HepG2 (cell line): ENCODE measurements around the gene GRIK4. TPM values are rescaled to one million over a fixed set of nuclear protein-coding genes. Genes with fewer than 3 reads are reported as not detected.

Experiments used
- ATF7 ChIP-seq, 2 experiments: fragments of 450-650 bp in 1 of 2; sonication (generic) in 1 of 2; formaldehyde crosslinking in 1 of 2; IDR thresholded peaks; 2 replicates each; pipeline versions ENCODE4 v1.4.0 to v1.6.1; 2016 to 2020; ENCODE audit warnings: antibody characterized with exemption in 1 of 2, mild to moderate bottlenecking in 1 of 2, missing genetic modification reagents in 1 of 2
- MAFF ChIP-seq: IDR thresholded peaks from 2 replicates; pipeline ENCODE4 v1.6.1; 2011; ENCODE audit warnings: low read depth, low read length, improper control_type of control experiment
- MTA3 ChIP-seq: sonication (generic); formaldehyde crosslinking; IDR thresholded peaks from 2 replicates; pipeline ENCODE4 v1.4.0; 2020; ENCODE audit warnings: missing genetic modification reagents
- NPAS2 ChIP-seq: sonication (generic); formaldehyde crosslinking; IDR thresholded peaks from 2 replicates; pipeline ENCODE4 v1.8.0; 2022; ENCODE audit warnings: mild to moderate bottlenecking, missing genetic modification reagents, borderline replicate concordance
- RXRA ChIP-seq: sonication (generic); formaldehyde crosslinking; IDR thresholded peaks from 2 replicates; pipeline ENCODE4 v1.5.1; 2020; ENCODE audit warnings: missing genetic modification reagents
- SMYD3 ChIP-seq: sonication (generic); formaldehyde crosslinking; IDR thresholded peaks from 2 replicates; pipeline ENCODE4 v1.8.1; 2023; ENCODE audit warnings: mild to moderate bottlenecking, missing genetic modification reagents
- SNRNP70 ChIP-seq: fragments of 200-400 bp; formaldehyde crosslinking; IDR thresholded peaks from 2 replicates; pipeline ENCODE4 v1.6.1; 2017; ENCODE audit warnings: mild to moderate bottlenecking, low read depth, low read length, moderate library complexity
- SSRP1 ChIP-seq: IDR thresholded peaks from 2 replicates; pipeline ENCODE4 v1.6.1; 2016; ENCODE audit warnings: control low read depth
- ZBTB49 ChIP-seq: sonication (generic); formaldehyde crosslinking; IDR thresholded peaks from 2 replicates; pipeline ENCODE4 v1.4.0; 2020; ENCODE audit warnings: missing genetic modification reagents, borderline replicate concordance
- ZNF225 ChIP-seq: sonication (generic); formaldehyde crosslinking; IDR thresholded peaks from 2 replicates; pipeline ENCODE4 v1.4.0; 2020; ENCODE audit warnings: mild to moderate bottlenecking, missing genetic modification reagents
- ZNF337 ChIP-seq: sonication (generic); formaldehyde crosslinking; IDR thresholded peaks from 2 replicates; pipeline ENCODE4 v1.5.1; 2020; ENCODE audit warnings: missing genetic modification reagents, low read depth, mild to moderate bottlenecking, borderline replicate concordance
- ZNF570 ChIP-seq: sonication (generic); formaldehyde crosslinking; IDR thresholded peaks from 2 replicates; pipeline ENCODE4 v1.4.0; 2020; ENCODE audit warnings: mild to moderate bottlenecking, missing genetic modification reagents, borderline replicate concordance
- ZNF75D ChIP-seq: sonication (generic); formaldehyde crosslinking; IDR thresholded peaks from 2 replicates; pipeline ENCODE4 v1.8.1; 2023; ENCODE audit warnings: missing genetic modification reagents, mild to moderate bottlenecking, borderline replicate concordance
- ZNF766 ChIP-seq: sonication (generic); formaldehyde crosslinking; IDR thresholded peaks from 2 replicates; pipeline ENCODE4 v1.5.0; 2020; ENCODE audit warnings: missing genetic modification reagents, borderline replicate concordance
- polyA plus RNA-seq, 8 experiments: library from polyadenylated mRNA; depleted of rRNA in 3 of 8; stranded (reverse) in 7 of 8; unstranded in 1 of 8; fragments of >200 nt; fragmentation: Illumina TruSeq in 4 of 8; extraction: Trizol in 4 of 8; gene quantifications; 2 replicates each; pipeline versions ENCODE4 v1.2.1 to v1.2.3, GENCODE V29; 2011 to 2016; ENCODE audit warnings: low read depth in 4 of 8, missing spikeins in 1 of 8, mixed read lengths in 1 of 8; ENCODE audit not compliant: insufficient read depth in 1 of 8
- total RNA-seq, 5 experiments: library from RNA; depleted of rRNA; stranded (reverse); fragments of >200 nt; fragmentation: Illumina TruSeq; extraction: Trizol; gene quantifications; 2 replicates each; pipeline ENCODE4 v1.2.3, GENCODE V29; 2016; ENCODE audit warnings: low read depth in 1 of 5
- TF ChIP-seq, protein P1 (sequence below): sonication (generic); formaldehyde crosslinking; IDR thresholded peaks from 2 replicates; pipeline ENCODE4 v1.8.1; 2023; ENCODE audit warnings: mild to moderate bottlenecking, inconsistent platforms, moderate library complexity, missing genetic modification reagents, borderline replicate concordance
- TF ChIP-seq, protein P2 (sequence below), 2 experiments: fragments of 450-650 bp in 1 of 2; sonication (generic) in 1 of 2; formaldehyde crosslinking in 1 of 2; IDR thresholded peaks; 2 replicates each; pipeline versions ENCODE4 v1.6.1 to v1.8.0; 2016 to 2022; ENCODE audit warnings: antibody characterized with exemption in 1 of 2, mild to moderate bottlenecking in 1 of 2, missing genetic modification reagents in 1 of 2

GRIK4 gene
- total and polyA plus RNA-seq, 2 of the 13 experiments (the other 11 are each of a cell fraction or from before 2014, with no cell fraction given) = 0.04 to 0.07 TPM

- TF ChIP-seq ZNF225 = no peak
- no peak for TF ChIP-seq SMYD3 (CRISPR knock-in tag)
- no peak for TF ChIP-seq ZNF337 (CRISPR knock-in tag)
- TF ChIP-seq, protein P1, sequence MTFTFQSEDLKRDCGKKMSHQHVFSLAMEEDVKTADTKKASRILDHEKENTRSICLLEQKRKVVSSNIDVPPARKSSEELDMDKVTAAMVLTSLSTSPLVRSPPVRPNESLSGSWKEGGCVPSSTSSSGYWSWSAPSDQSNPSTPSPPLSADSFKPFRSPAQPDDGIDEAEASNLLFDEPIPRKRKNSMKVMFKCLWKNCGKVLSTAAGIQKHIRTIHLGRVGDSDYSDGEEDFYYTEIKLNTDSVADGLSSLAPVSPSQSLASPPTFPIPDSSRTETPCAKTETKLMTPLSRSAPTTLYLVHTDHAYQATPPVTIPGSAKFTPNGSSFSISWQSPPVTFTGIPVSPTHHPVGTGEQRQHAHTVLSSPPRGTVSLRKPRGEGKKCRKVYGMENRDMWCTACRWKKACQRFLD = no peak
- TF ChIP-seq NPAS2 (CRISPR knock-in tag) = no peak
- no peak for TF ChIP-seq RXRA (CRISPR knock-in tag)
- TF ChIP-seq MTA3 = no peak
- TF ChIP-seq ZBTB49 (CRISPR knock-in tag) = no peak
- TF ChIP-seq MAFF = no peak
- no peak for TF ChIP-seq ZNF75D (CRISPR knock-in tag)
- TF ChIP-seq ATF7 (IDR thresholded peaks at IDR 0.05) = peak; percentile 68
- no peak; the same call in 1 of the 2 replicates for TF ChIP-seq ATF7 (CRISPR knock-in tag; IDR thresholded peaks at IDR 0.05)
- TF ChIP-seq SSRP1 (CRISPR knock-in tag) = no peak
- TF ChIP-seq SNRNP70 = no peak
- no peak for TF ChIP-seq ZNF570 (CRISPR knock-in tag)
- TF ChIP-seq, protein P2, sequence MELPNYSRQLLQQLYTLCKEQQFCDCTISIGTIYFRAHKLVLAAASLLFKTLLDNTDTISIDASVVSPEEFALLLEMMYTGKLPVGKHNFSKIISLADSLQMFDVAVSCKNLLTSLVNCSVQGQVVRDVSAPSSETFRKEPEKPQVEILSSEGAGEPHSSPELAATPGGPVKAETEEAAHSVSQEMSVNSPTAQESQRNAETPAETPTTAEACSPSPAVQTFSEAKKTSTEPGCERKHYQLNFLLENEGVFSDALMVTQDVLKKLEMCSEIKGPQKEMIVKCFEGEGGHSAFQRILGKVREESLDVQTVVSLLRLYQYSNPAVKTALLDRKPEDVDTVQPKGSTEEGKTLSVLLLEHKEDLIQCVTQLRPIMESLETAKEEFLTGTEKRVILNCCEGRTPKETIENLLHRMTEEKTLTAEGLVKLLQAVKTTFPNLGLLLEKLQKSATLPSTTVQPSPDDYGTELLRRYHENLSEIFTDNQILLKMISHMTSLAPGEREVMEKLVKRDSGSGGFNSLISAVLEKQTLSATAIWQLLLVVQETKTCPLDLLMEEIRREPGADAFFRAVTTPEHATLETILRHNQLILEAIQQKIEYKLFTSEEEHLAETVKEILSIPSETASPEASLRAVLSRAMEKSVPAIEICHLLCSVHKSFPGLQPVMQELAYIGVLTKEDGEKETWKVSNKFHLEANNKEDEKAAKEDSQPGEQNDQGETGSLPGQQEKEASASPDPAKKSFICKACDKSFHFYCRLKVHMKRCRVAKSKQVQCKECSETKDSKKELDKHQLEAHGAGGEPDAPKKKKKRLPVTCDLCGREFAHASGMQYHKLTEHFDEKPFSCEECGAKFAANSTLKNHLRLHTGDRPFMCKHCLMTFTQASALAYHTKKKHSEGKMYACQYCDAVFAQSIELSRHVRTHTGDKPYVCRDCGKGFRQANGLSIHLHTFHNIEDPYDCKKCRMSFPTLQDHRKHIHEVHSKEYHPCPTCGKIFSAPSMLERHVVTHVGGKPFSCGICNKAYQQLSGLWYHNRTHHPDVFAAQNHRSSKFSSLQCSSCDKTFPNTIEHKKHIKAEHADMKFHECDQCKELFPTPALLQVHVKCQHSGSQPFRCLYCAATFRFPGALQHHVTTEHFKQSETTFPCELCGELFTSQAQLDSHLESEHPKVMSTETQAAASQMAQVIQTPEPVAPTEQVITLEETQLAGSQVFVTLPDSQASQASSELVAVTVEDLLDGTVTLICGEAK (IDR thresholded peaks at IDR 0.05) = no peak
- TF ChIP-seq, protein P2 (CRISPR knock-in tag; IDR thresholded peaks at IDR 0.05) = no peak
- TF ChIP-seq ZNF766 (CRISPR knock-in tag) = no peak
Measured at GRCh38 chr11:120532832-120533196, 21.3 kb downstream of the GRIK4 start (continued).
